GM23338 (cell line): Measurements from ENCODE around the gene MUC5AC. TPM values are rescaled to one million over a fixed set of nuclear protein-coding genes. Genes with fewer than 3 reads are reported as not detected.
"Not testable (repeated sequence)": the region's sequence is repeated elsewhere in the genome, so short reads cannot be mapped to it uniquely, and the experiment has no call there.

Source experiments
- ATAC-seq: fragments of 200-7000 bp; cut with Tn5 transposase; 3 replicates; pipeline ENCODE4 v1.9.1; 2020
- DNase-seq: peaks from one replicate; pipeline ENCODE4 v3.0.0-alpha.2; 2015; ENCODE audit warnings: low spot score
- H2AFZ ChIP-seq: fragments of 200-600 bp; sonication (generic); 2 replicates; pipeline ENCODE4 v1.8.0; 2016; ENCODE audit warnings: antibody characterized with exemption, mild to moderate bottlenecking, moderate library complexity
- H3F3A ChIP-seq: fragments of 200-600 bp; sonication (generic); replicated peaks from 2 replicates; pipeline ENCODE4 v1.8.0; 2017; ENCODE audit warnings: antibody characterized with exemption, mixed run types, low read depth
- H3K27ac ChIP-seq: fragments of 200-600 bp; sonication (generic); 2 replicates; pipeline ENCODE4 v1.6.1; 2016; ENCODE audit warnings: low read depth
- H3K27me3 ChIP-seq: fragments of 200-600 bp; sonication (generic); 2 replicates; pipeline ENCODE4 v1.8.0; 2016; ENCODE audit warnings: mild to moderate bottlenecking, mixed run types, moderate library complexity; ENCODE audit not compliant: insufficient read depth
- H3K36me3 ChIP-seq: fragments of 200-600 bp; sonication (generic); 2 replicates; pipeline ENCODE4 v1.8.0; 2016; ENCODE audit warnings: mild to moderate bottlenecking; ENCODE audit not compliant: insufficient read depth
- H3K4me1 ChIP-seq: fragments of 200-600 bp; sonication (generic); 2 replicates; pipeline ENCODE4 v1.8.0; 2016; ENCODE audit warnings: mild to moderate bottlenecking, moderate library complexity; ENCODE audit not compliant: insufficient read depth
- H3K4me2 ChIP-seq: fragments of 200-600 bp; sonication (generic); 2 replicates; pipeline ENCODE4 v1.7.1; 2017; ENCODE audit warnings: mixed run types
- H3K4me3 ChIP-seq: fragments of 200-600 bp; sonication (generic); 2 replicates; pipeline ENCODE4 v1.6.1; 2016; ENCODE audit warnings: mixed run types
- H3K79me2 ChIP-seq: fragments of 200-600 bp; sonication (generic); replicated peaks from 2 replicates; pipeline ENCODE4 v1.8.0; 2017; ENCODE audit warnings: mild to moderate bottlenecking; ENCODE audit not compliant: insufficient read depth
- H3K9me2 ChIP-seq: fragments of 200-600 bp; sonication (generic); 2 replicates; pipeline ENCODE4 v1.8.0; 2017; ENCODE audit not compliant: insufficient read depth
- H4K20me1 ChIP-seq: fragments of 200-600 bp; sonication (generic); replicated peaks from 2 replicates; pipeline ENCODE4 v1.8.0; 2017; ENCODE audit warnings: mild to moderate bottlenecking; ENCODE audit not compliant: insufficient read depth
- H3K27ac Mint-ChIP-seq: 2 replicates; pipeline ENCODE4 v1.8.0; 2020; ENCODE audit warnings: inconsistent platforms, mild to moderate bottlenecking, moderate library complexity, mixed read lengths
- H3K27me3 Mint-ChIP-seq: 3 replicates; pipeline ENCODE4 v1.8.0; 2022; ENCODE audit warnings: low read depth, mild to moderate bottlenecking, moderate library complexity, mixed read lengths, inconsistent platforms; ENCODE audit not compliant: insufficient read depth, poor library complexity
- H3K36me3 Mint-ChIP-seq: 3 replicates; pipeline ENCODE4 v1.8.0; 2021; ENCODE audit warnings: low read depth, mild to moderate bottlenecking, inconsistent platforms, moderate library complexity, mixed read lengths
- H3K4me1 Mint-ChIP-seq: 3 replicates; pipeline ENCODE4 v1.8.0; 2020; ENCODE audit warnings: mild to moderate bottlenecking, inconsistent platforms, mixed read lengths
- H3K4me3 Mint-ChIP-seq: 3 replicates; pipeline ENCODE4 v1.8.0; 2021; ENCODE audit warnings: moderate library complexity, mild to moderate bottlenecking, inconsistent platforms, mixed read lengths
- H3K9me3 Mint-ChIP-seq: 3 replicates; pipeline ENCODE4 v1.8.0; 2020; ENCODE audit warnings: moderate library complexity, mild to moderate bottlenecking, inconsistent platforms, mixed read lengths
- EZH2phosphoT487 ChIP-seq: fragments of 200-600 bp; sonication (generic); IDR thresholded peaks from one replicate; pipeline ENCODE4 v1.8.1; 2018; ENCODE audit warnings: antibody characterized with exemption; ENCODE audit not compliant: unreplicated experiment
- ZNF462 ChIP-seq: fragments of 250-450 bp; sonication (Bioruptor Pico); IDR thresholded peaks from 2 replicates; pipeline ENCODE4 v1.5.0; 2020; ENCODE audit warnings: mild to moderate bottlenecking, moderate library complexity
- polyA plus RNA-seq: library from polyadenylated mRNA; unstranded; fragments of >200 nt; fragmentation: Nextera tagmentation; extraction: Ambion mirVana; gene quantifications from 2 replicates; pipeline ENCODE4 v1.2.1, GENCODE V29; 2016
- total RNA-seq: library from RNA; depleted of rRNA; stranded (reverse); fragments of >200 nt; shearing (Covaris generic); gene quantifications from 2 replicates; pipeline ENCODE4 v1.2.3, GENCODE V29; 2014

Gene MUC5AC
- total and polyA plus RNA-seq, 2 experiments from 2014 or later, result not detected

GRCh38 chr11:1172729-1173117, 15.0 kb downstream of the MUC5AC start (continued):
- TF ChIP-seq ZNF462, result no peak

GRCh38 chr11:1173396-1173795, 15.6 kb downstream of the MUC5AC start:
- not testable (repeated sequence) for H3K27ac ChIP-seq, H3K4me1 ChIP-seq, H3K4me3 Mint-ChIP-seq, H3K9me2 ChIP-seq, ATAC-seq, H3K27me3 ChIP-seq, H3K27me3 Mint-ChIP-seq, H3K36me3 ChIP-seq, H3K79me2 ChIP-seq, H3F3A ChIP-seq, H4K20me1 ChIP-seq, H2AFZ ChIP-seq, H3K4me3 ChIP-seq, H3K27ac Mint-ChIP-seq, DNase-seq, H3K4me1 Mint-ChIP-seq, H3K4me2 ChIP-seq
- Mint-ChIP-seq H3K9me3 (peaks cover 36% of the 10 kb centered on the region), H3K36me3 (peaks cover 11% of the 10 kb centered on the region)

DNA sequence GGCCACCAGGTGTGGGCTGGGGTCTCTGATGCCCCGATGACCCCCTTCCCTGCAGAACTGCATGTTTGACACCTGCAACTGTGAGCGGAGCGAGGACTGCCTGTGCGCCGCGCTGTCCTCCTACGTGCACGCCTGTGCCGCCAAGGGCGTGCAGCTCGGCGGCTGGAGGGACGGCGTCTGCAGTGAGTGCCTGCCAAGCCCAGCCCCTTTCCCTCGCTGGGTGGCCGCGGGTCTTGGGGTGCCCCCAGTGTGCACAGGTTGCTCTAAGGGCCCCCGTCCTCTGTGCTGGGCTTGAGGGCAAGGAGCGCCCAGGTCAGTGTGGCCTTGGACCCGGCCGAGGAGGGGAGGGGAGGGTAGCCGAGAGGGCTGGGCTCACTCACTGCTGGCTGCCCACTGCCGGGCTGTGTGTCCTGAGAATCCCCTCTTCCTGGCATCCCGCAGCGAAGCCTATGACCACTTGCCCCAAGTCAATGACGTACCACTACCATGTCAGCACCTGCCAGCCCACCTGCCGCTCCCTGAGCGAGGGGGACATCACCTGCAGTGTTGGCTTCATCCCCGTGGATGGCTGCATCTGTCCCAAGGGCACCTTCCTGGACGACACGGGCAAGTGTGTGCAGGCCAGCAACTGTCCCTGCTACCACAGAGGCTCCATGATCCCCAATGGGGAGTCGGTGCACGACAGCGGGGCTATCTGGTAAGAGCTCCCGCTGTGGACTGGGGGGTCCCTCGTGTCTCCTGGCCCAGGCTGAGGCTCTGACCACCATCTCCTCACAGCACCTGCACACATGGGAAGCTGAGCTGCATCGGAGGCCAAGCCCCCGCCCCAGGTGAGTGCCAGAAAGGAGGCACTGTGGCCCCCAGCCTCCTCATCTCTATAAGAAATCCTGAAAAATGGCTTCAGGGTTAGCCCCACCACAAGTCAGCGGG, 17.0 kb downstream of the MUC5AC start:
- H3K9me3 Mint-ChIP-seq, result peaks cover 33% of the 10 kb centered on the region
- no peak overlapping the region for H3K4me3 Mint-ChIP-seq
- no peaks in the 10 kb centered on the region for H3K9me2 ChIP-seq
- TF ChIP-seq ZNF462 (no peak), EZH2phosphoT487 (no peak)

More for the DNA sequence above, 17.0 kb downstream of the MUC5AC start:
- no peak overlapping the region for H3K27ac ChIP-seq
- no peak overlapping the region for H3K27ac Mint-ChIP-seq
- ATAC-seq, result no peak
- no peaks in the 10 kb centered on the region for H3K79me2 ChIP-seq
- no peaks in the 10 kb centered on the region for H3K27me3 ChIP-seq
- H3K36me3 Mint-ChIP-seq, result peaks cover 11% of the 10 kb centered on the region
- H3K27me3 Mint-ChIP-seq, result peaks cover 9% of the 10 kb centered on the region
- no peak overlapping the region for H2AFZ ChIP-seq
- H3K4me2 ChIP-seq, result no peak overlapping the region
- H3K4me3 ChIP-seq, result no peak overlapping the region
- no peaks in the 10 kb centered on the region for H3K36me3 ChIP-seq
- no peaks in the 10 kb centered on the region for H3K4me1 Mint-ChIP-seq
- no peaks in the 10 kb centered on the region for H3K4me1 ChIP-seq
- H4K20me1 ChIP-seq, result no peaks in the 10 kb centered on the region
- H3F3A ChIP-seq, result no peaks in the 10 kb centered on the region
- no peak for DNase-seq
